ENCODE data around the gene ADAMTS13.

Gene ADAMTS13

GRCh38 chr9:133488686-133489252 lies 66.6 kb downstream of the ADAMTS13 start:
- in situ Hi-C loops (cut with HindIII; ENCODE audit: low pct_ligation_motif_present, low sequenced_read_pairs) = no loop called here

GRCh38 chr9:133489253-133490190 lies 67.4 kb downstream of the ADAMTS13 start:
- H3K27me3 ChIP-seq (replicated peaks) = no peaks in the 10 kb centered on the region
- no peak overlapping the region for H3K27ac ChIP-seq
- in situ Hi-C loops (cut with HindIII; ENCODE audit: low pct_ligation_motif_present, low sequenced_read_pairs) = no loop called here
- DNase-seq = no peak
- no peak overlapping the region for H3K4me3 ChIP-seq (ENCODE audit: low read depth, low read length)
- H3K36me3 ChIP-seq (replicated peaks) = no peaks in the 10 kb centered on the region
- TF ChIP-seq CTCF (IDR thresholded peaks at IDR 0.05; ENCODE audit: low read depth, low read length, missing control alignments) = no peak

More at GRCh38 chr9:133488686-133489252, 66.6 kb downstream of the ADAMTS13 start:
- TF ChIP-seq CTCF (IDR thresholded peaks at IDR 0.05; ENCODE audit: low read depth, low read length, missing control alignments) = no peak
- no peak for DNase-seq
- Histone ChIP-seq H3K27ac (no peak overlapping the region), H3K4me3 (ENCODE audit: low read depth, low read length) (no peak overlapping the region), H3K27me3 (replicated peaks) (no peaks in the 10 kb centered on the region), H3K36me3 (replicated peaks) (no peaks in the 10 kb centered on the region)

- H3K27ac ChIP-seq = no peak overlapping the region
- no peaks in the 10 kb centered on the region for H3K36me3 ChIP-seq (replicated peaks)
- H3K27me3 ChIP-seq (replicated peaks) = no peaks in the 10 kb centered on the region
- DNase-seq = no peak
- H3K4me3 ChIP-seq (ENCODE audit: low read depth, low read length) = no peak overlapping the region
- in situ Hi-C loops (cut with HindIII; ENCODE audit: low pct_ligation_motif_present, low sequenced_read_pairs) = no loop called here
- no peak for TF ChIP-seq CTCF (IDR thresholded peaks at IDR 0.05; ENCODE audit: low read depth, low read length, missing control alignments)
These were observed 68.1 kb downstream of the ADAMTS13 start for GRCh38 chr9:133490201-133490681.

- no peak for DNase-seq
- Histone ChIP-seq H3K27ac (no peak overlapping the region), H3K4me3 (ENCODE audit: low read depth, low read length) (no peak overlapping the region), H3K27me3 (replicated peaks) (no peaks in the 10 kb centered on the region), H3K36me3 (replicated peaks) (no peaks in the 10 kb centered on the region)
- in situ Hi-C loops (cut with HindIII; ENCODE audit: low pct_ligation_motif_present, low sequenced_read_pairs) = no loop called here
- no peak for TF ChIP-seq CTCF (IDR thresholded peaks at IDR 0.05; ENCODE audit: low read depth, low read length, missing control alignments)
These were observed 68.9 kb downstream of the ADAMTS13 start for GRCh38 chr9:133490865-133491655.

- TF ChIP-seq CTCF (IDR thresholded peaks at IDR 0.05; ENCODE audit: low read depth, low read length, missing control alignments) = no peak
- in situ Hi-C loops (cut with HindIII; ENCODE audit: low pct_ligation_motif_present, low sequenced_read_pairs) = no loop called here
- H3K27ac ChIP-seq = no peak overlapping the region
These were observed 69.4 kb downstream of the ADAMTS13 start for GRCh38 chr9:133491656-133491925.

More at GRCh38 chr9:133491656-133491925, 69.4 kb downstream of the ADAMTS13 start:
- Histone ChIP-seq H3K36me3 (replicated peaks) (no peaks in the 10 kb centered on the region), H3K4me3 (ENCODE audit: low read depth, low read length) (no peak overlapping the region), H3K27me3 (replicated peaks) (peaks cover under 1% of the 10 kb centered on the region)
- DNase-seq = no peak

Data from brain microvascular endothelial cell (primary cell).